NCI-H748 (cell line): Measurements from ENCODE around the gene DUSP10.

Experiments used
- DNase-seq: peaks from one replicate; lab custom pipeline; 2025; ENCODE audit not compliant: unreplicated experiment; lab: John Stamatoyannopoulos, UW

DUSP10 gene

DNA sequence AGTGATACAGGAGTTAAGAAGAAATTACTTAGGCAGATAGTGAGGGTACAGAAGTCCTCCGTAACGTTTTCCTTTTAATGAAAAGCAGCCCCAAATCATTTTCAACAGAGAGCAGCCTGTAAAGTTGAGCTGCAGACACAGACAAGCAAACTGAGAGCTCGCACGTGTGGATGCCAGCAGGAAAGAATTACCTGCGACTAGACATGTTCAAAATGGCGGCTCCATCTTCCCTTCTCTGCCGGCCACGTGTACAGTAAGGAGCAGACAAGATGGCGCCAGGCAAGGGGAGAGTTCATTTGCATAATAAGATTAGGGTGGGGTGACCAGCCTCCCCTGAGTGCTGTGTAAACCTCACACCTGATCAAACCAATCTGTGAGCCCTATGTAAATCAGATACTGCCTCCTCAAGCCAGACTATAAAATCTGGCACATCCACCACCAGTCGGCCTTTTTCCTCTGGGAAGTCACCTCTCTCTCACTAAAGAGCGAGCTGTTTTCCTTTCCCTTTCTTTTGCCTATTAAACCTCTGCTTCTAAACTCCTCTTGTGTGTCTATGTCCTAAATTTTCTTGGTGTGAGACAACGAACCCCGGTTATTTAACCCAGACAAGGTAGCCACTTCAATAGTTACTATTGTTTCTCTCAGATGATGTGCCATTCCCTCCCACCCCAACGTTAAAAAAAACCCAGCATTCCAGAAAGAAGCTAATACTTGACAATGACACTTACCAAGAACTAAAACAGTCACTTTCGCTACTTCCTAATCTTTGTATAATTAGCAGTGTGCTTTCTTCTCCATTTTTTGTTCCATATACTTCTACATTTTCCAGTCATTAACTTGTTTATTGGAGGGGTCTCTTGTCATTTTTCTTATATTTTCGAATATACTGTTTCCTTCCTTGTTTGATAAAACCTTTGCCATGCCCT lies 27.4 kb downstream of the DUSP10 start:
- DNase-seq, result peak; percentile 96

DNA sequence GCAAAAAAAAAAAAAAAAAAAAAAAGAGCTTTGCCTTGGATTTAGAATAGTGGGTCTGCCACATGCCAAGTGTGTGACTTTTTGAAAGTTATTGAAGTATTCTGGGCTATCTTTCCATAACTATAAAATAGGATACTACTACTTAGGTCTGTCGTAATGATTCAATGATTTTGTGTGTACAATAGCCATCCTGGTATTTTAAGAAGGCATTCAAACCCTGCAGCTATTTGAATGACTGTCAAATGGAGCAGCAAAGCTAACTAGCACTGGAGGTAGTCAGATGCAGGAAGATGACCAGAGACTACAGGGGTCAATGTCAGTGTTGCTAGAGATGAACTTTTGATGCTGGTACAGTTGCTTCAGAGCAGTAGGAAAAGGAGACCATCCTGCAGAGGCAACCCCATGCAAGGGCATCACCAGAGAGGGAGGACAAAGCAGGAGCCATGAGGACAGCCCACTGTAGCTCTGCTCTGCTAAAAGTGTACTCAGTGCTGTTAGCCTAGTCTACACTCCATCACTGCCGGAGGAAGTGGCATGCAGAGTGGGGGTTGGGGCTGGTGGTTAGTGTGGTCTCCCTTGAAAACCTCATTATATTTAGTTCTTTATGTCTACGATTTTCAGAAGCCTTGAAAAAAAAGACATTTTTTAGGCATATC lies 29.0 kb downstream of the DUSP10 start:
- DNase-seq, result no peak

DNA sequence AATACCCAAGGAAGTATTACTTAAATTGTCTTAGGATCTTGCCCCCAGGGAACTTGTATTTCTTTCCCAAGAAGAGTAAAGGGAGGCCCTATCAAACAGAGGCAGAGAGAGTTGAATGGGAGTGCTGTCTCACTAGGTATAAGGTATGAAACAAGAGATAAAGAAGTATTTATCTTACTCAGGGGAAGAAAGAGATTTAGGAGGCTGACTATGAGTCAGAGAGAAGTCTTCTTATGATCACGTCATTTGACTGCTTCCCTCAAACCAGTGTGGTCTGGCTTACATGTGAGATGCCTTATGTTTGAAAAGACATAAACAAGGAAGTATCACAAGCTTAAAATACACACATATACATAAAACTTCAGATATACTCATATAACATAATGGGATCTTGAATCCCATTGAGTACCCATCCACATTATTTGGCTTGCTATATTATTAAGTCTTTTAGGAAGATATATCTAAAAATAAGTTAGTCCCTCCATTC lies 29.6 kb downstream of the DUSP10 start:
- no peak for DNase-seq

DNA sequence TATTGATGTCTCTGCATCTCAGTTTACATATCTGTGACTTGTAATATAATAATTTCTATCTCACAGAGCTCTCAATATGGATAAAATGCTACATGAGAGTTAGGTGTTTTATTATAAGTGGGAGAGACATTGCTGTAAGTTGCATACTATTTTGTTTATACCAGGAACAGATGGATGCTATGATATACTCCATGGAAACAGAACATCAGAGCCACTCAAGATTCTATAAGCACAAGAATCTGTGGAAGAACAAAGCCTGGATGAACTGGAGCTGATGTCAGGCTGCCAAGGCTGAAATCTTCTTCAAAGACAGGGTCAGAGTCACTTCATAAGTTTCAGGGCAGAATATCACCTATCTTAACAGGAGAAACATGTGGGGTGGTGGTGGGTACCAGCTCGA lies 30.2 kb downstream of the DUSP10 start:
- no peak for DNase-seq

DNA sequence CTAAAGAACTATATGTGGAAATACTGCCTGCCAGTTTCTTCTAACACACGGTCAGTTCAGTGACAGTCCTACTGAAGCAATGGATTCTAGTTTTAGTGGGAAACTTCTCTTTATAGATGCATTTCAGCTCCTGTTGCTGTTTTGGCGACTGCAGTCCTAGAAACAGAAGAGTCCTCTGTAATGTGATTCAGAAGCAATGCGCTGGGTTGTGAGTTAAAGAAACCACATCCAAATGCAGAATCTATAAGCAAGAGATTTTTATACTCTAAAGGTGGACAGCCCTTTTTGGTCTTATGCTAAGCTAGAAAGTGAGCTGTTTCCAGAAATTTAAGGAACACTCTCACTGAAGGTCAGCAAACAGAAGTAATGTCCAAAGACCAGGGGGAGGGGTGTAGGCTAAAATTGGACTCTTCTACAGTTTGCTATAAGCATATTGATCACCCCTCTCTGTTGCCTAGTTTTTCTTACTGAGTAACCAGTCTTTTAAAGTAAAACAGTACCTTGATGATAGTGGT lies 30.8 kb downstream of the DUSP10 start:
- DNase-seq, result no peak

DNA sequence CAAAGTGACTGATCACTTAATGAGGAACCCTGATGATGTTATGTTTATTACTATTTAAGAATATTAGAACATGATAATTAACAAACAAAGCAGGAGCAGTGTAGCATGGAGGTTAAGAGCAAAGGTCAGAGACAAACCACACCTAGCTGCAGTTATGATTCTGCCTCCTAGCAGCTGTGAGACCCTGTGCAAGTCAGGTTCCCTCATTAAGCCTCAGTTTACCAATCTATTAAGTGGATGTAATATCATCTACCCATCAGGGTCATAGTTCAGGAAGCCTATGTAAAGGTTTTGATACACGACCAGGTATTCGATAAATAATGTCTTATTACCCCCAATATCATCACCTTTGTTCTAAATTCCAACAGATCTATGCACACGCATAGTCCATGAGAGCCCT lies 32.0 kb downstream of the DUSP10 start:
- peak; percentile 54 for DNase-seq

DNA sequence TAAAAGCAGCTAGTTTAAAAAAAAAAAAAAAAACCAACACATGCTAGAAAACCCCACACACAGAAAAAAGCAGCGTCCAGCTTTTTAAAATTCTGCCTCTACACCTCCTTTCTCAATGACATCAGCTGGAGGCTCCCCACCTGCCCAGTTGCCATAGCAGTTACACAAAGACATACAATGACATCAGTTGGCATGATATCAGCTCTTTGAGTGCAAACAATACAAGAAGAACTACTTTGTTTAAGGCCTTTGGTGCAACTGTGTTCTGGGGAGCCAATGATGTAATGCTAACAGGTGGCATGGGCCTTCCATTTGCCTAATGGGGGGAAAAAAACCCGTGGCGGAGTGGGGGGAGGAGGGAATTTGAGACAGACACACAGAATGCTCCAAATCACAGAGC lies 32.9 kb downstream of the DUSP10 start:
- peak; percentile 98 for DNase-seq

DNA sequence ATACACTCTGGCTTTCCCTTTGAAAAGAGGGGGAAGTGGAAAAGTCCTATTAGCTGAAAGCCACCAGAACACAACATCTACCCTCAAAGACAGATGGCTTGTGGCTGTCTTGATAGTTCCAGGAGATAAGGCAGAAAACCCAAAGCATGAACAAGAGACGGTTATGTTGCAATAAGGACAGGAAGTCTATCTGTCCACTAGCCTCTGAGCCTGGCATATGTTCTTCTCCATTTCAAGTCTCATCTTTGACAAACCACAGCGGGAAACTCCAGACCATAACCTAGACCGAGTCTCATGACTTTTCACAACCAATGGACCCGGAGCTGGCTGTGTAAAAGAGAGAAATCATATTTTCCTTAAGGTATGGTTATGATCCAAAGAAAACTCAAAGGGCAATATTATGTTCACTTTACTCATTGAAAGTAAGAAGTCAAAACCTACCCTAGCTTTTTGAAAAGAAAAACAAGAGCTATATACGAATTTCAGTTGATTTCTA lies 33.8 kb downstream of the DUSP10 start:
- peak; percentile 14 for DNase-seq

DNA sequence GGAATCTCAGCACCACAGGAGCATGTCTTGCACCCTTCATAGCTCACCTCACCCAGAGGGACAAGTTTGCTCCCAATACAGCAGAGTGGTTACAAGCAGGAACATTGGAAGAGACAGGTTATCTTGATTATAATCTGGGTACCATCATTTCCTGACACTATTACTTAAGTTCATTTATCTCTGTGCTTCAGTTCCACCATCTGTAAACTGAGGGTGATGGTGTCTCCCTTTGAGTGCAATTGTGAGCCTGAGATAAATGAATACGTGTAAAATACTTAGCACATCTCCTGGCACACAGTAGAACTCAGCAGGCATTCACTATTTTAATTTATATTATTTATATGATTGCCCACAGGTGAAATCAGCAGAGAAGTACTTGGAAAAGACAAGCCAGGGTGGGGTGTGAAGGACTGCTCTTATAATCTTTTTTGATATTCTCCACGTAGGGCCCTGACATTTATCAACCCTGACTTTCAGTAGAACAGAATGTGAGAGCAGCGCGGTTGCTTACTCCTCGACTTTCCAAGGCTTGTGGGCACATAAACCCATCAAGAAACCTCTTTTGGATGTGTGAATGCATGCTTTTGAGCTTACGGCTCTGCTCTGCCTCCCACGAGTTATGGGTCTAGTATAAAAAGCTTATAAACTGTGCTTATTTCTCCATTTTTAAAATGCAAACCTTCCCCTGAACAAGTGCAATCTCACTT lies 34.9 kb downstream of the DUSP10 start:
- no peak for DNase-seq

DNA sequence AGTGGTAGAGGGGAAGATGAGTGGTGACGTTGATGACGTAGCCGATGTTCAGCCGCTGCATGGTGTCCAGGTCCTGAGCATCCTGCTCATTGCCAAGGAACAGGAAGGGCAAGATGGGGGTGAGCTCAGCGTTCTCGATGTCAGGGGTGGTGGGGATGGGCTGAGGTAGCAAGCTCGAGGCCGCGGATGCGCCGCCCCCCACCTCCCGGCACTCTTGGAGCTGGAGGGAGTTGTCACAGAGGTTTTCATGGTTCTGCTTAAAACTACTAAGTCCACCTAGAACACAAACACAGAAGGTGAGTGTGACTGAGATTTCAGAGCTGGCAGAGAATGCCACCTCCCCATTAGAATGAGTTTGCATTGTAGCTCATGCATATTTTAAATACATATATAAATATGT lies 35.7 kb downstream of the DUSP10 start:
- DNase-seq, result no peak

DNA sequence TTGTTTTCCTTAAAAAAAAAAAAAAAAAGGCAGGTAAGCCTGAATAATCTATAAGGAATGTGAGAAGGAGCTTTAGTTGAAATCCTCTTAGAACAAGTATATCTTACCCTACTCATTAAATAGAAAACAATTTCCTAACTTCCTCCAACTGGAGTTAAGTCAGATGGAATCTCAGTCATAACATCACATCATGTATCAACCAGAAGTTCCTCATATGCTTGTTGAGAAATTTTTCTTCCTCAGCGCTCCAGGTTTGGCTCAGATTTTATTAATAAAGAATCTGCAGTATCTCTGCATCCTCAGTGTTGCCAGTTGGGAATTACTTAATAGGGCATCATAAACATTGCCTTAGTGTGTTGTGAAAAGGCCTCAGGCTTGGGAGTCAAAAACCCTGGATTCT lies 37.6 kb downstream of the DUSP10 start:
- no peak for DNase-seq

DNA sequence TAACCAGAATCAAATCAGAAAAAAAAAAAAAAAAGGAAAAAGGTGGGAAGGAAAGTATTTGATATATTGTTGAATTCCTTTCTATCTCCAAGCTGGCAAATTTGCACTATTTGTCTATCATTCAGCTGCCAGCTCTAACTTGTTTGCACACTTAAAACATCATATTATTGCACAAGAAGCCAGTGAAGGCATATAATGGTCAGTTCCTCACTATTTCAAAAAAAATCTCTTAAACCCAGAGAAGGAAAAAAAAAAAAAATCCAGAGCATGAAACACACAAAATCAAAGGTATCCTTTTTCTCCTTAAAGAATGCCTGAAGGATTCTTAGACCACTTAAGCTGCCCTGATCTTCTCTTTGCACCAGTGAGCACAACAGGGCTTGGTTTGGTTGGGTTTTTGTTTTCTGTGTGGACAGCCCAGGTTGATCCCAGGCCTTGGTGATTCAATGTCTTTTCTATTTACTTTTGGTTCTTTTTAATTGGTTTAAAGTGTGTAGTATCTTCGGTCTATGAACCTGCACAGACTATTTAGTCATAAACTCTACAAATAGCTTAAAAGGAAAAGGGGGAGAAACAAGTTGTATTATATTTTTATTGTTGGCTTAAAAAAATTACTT lies 40.2 kb downstream of the DUSP10 start:
- DNase-seq, result no peak

DNA sequence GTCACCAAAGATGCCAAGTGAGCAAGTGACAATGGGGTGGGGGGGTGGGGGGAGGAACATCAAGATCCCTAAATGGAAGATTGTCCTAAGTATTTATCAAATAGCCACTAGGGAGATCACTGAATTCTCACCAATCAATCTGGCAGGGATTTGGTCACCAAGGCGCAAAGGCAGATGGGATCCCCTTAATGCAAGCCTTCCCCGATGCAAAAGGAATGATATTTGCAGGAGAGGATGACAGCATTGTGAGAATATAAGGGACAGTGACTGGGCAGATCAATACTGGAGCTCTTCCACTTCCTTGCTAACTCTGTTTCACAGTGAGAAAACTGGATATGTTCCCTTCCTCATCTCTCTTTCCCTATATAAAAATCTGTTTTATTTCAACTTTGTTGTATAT lies 40.9 kb downstream of the DUSP10 start:
- no peak for DNase-seq

DNA sequence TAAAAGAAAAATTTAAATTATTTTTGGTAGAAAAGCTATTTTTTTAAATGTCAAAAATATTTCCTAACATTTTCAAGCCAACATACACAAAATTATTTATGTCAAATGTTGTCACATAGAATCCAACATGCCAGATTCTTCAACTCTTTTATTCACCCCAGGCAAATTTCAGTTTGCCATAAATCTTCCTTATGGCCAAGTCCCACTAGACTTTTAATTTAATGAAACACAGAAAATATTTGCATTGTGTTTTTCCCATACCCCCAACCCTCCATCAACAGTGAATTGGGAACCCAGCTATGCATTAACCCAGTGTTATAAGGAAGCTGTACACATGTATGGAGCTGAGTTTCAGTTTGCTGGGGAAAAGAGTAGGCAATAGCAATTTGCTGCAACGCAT lies 41.4 kb downstream of the DUSP10 start:
- DNase-seq, result no peak

DNA sequence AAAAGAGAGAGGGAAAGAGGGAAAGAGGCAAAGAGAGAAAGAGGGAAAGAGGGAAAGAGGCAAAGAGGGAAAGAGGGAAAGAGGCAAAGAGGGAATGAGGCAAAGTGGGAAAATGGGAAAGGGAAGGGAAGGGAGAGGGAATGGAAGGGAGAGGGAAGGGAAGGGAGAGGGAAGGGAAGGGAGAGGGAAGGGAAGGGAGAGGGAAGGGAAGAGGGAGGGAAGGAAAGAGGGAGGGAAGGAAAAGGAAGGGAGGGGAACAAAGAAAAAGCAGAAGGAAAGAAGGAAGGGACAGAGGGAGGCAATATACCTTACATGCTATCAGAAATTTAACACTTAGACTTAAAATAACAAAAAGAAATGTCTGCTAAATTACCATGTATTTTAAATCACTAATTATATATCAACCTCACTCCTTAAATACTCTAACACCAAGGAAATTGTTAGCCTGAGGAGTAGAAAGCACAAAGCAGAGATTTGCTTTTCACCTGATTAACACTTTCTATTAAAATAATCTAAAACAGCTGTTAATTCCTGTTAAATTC lies 41.8 kb downstream of the DUSP10 start:
- no peak for DNase-seq

DNA sequence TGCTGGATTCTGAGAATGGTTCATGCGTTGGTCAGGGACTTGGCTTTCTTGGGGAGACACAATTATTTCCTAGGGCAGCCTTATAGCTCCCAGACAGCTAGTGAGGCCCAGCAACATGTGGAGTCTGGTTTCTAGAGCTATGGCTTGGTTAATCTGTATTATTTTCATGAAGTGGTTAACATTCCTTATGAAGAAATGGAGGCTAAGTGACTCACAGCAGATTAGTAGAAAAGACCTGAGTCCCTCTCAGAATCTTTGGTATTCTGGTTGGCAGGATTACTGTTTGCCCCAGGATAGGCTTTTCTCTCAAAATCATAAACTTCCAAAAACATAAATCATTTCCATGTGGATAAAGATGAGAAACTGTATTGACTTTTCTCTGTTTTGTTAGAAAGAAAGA lies 42.3 kb downstream of the DUSP10 start:
- no peak for DNase-seq

DNA sequence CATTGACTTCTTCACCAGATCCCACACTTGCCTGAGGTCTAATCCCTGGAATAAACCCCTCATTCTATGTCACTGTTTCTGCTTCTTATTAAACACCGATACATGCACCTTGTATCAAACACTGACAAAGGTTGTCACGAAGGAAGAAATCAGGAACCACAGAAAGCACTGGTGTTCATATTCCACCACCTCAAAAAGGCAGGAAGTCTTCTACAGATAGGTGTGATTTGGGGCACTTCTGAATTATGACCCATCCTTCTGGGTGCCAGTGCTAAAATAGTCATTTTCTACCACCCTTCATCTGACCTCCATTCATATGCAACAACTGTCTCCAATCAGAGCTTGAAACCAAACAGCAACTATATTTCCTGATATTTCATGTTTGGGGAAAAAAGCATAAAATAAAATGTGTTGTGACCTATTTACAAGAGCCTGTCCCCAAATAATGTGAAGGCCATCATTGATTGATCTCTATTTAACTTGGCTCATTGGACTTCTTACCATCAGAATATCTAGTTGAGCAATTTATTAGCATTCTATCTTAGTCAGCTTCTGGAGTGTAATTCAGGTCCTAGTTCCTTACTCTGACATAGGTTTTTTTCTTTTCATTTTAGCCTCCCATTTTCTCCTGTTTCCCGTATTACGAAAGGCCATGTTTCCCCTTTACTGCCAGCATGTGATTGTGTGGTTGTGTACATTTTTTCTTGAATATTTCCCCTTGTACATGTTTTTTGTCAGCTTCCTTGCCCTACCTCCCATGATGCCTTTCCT lies 43.1 kb downstream of the DUSP10 start:
- DNase-seq, result no peak

DNA sequence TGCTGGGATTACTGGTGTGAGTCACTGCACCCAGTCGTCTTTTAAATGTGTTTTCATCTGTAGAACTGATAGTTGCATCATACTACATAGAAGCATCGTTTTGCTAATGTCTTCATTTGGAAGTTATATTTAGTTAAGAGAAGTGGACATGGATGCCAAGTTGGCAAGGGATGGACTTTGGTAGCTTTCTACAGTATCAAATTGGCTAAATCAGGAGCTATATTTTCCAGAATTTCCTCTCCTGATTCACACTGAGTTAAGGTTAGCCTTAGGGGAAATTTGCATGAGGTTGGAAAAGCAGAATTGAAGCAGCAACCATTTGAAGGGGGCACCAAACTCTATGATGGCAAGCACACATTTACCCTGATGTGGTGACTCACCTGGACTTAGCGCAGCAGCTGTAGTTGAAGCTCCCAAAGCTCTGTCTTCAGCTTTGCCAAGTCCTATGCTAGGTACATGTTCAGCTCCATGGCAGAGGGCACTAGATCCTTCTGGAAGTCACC lies 43.9 kb downstream of the DUSP10 start:
- DNase-seq, result no peak

DNA sequence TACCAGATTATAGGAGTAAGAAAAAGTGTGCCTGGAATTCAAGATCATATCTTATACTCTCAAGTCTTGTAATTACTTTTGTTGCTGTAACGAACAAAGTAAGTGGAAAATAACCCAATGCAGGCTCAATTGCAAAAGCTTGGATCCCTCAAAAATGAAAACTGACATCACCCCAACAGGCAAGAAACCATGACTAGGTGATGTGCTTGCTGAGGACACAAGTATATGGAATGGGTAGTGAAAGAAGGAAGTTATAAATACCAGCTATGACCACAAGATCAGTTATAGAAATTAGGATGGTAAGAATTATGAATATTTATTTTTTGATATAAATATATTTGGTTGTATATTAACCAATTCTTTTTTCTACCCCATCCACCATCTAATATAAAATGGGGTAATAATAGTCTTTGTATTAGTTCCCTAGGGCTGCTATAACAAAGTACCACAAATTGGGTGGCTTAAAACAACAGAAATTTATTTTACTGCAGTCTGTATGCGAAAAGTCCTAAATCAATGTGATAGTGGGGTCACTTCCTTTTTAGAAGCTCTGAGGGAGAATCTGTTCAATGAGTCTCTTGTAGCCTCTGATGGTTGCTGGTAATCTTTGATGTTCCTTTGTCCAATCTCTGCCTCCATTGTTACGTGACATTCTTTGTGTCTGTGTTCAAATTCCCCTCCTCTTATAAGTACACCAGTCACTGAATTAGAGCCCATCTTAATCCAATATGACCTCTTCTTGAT lies 45.0 kb downstream of the DUSP10 start:
- no peak for DNase-seq
